Prostate gland (tissue), 2 donors: ENCODE results near the gene DCX. TPM values are rescaled to one million over a fixed set of nuclear protein-coding genes. Genes with fewer than 3 reads are reported as not detected.

Experiments
- DNase-seq: peaks from one replicate; pipeline ENCODE4 v3.0.0-alpha.2; 2019; ENCODE audit warnings: low spot score
- H3K27ac ChIP-seq, 2 donors: fragments of 200-600 bp; sonication (generic); 2 replicates each; pipeline ENCODE4 v1.5.1; 2017 to 2019
- H3K27me3 ChIP-seq: fragments of 200-600 bp; sonication (generic); replicated peaks from 2 replicates; pipeline ENCODE4 v1.5.1; 2019; ENCODE audit not compliant: insufficient read depth
- H3K36me3 ChIP-seq, 2 donors: fragments of 200-600 bp; sonication (generic); 1 replicate in 1 of 2; 2 replicates in 1 of 2; pipeline versions ENCODE4 v1.5.1 to v1.8.1; 2017 to 2019
- H3K4me1 ChIP-seq: fragments of 200-600 bp; sonication (generic); replicated peaks from 2 replicates; pipeline ENCODE4 v1.5.1; 2019
- H3K4me3 ChIP-seq, 2 donors: fragments of 200-600 bp; sonication (generic); 2 replicates each; pipeline ENCODE4 v1.5.1; 2017 to 2019
- H3K9me3 ChIP-seq: fragments of 200-600 bp; sonication (generic); 2 replicates; pipeline ENCODE4 v1.5.1; 2017
- POLR2A ChIP-seq: fragments of 450-650 bp; IDR thresholded peaks from one replicate; pipeline ENCODE4 v1.6.1; 2016; ENCODE audit warnings: antibody characterized with exemption, mild to moderate bottlenecking
- POLR2AphosphoS5 ChIP-seq: sonication (generic); formaldehyde crosslinking; IDR thresholded peaks from one replicate; pipeline ENCODE4 v1.6.1; 2017; ENCODE audit warnings: antibody characterized with exemption
- WGBS: methylation state at CpG from one replicate; pipeline ENCODE4 v1.1.5; 2018; 5-methylcytosine and 5-hydroxymethylcytosine counted together
- intact Hi-C: fragments of 100-400 bp; cut with DNase I; formaldehyde crosslinking; loops from one replicate; pipeline ENCODE4 v1.14.2; 2022
- total RNA-seq, 2 donors: library from RNA; depleted of rRNA; stranded (reverse); fragments of >200 nt; gene quantifications; one replicate each; pipeline ENCODE4 v1.1.0, GENCODE V29; 2016
- TF ChIP-seq, protein P1 (sequence below), 4 experiments: fragments of 200-600 bp in 2 of 4; fragments of 450-650 bp in 2 of 4; sonication (generic) in 2 of 4; IDR thresholded peaks; 1 replicate in 3 of 4; 2 replicates in 1 of 4; pipeline ENCODE4 v1.5.1; 2016 to 2019; ENCODE audit warnings: antibody characterized with exemption in 4 of 4, mild to moderate bottlenecking in 2 of 4, moderate library complexity in 2 of 4

Gene DCX
- total RNA-seq, 2 donors from 2014 or later, result 0.17 TPM; not detected in 1

DNA sequence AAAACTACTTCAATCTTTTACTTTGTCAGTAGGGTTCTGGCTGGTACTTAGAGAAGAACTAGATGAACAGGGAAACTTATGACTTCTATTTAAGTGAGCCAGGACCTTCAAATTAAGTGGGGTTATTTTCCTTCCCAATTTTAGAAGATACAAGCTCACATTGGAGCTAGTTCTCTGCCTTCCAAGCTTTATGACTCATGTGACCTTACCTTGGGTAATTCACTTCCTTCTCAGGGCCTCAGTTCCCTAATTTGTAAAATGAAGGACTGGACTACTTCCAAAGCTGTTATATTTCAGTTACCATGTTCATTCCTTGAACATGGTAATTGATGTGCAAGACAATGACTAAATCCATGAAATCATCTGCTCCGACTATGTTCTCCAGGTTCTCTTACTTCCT is 32.0 kb upstream of the DCX start:
- Histone ChIP-seq H3K27ac (no peak overlapping the region), H3K9me3 (no peaks in the 10 kb centered on the region), H3K4me3 (no peak overlapping the region), H3K27me3 (no peaks in the 10 kb centered on the region), H3K4me1 (no peaks in the 10 kb centered on the region), H3K36me3 (no peaks in the 10 kb centered on the region)
- intact Hi-C loops, result no loop called here
- 100% methylated on average over 1 of the region's 1 CpG for WGBS
- DNase-seq, result no peak
- TF ChIP-seq POLR2A (no peak), POLR2AphosphoS5 (no peak)
- TF ChIP-seq, protein P1, sequence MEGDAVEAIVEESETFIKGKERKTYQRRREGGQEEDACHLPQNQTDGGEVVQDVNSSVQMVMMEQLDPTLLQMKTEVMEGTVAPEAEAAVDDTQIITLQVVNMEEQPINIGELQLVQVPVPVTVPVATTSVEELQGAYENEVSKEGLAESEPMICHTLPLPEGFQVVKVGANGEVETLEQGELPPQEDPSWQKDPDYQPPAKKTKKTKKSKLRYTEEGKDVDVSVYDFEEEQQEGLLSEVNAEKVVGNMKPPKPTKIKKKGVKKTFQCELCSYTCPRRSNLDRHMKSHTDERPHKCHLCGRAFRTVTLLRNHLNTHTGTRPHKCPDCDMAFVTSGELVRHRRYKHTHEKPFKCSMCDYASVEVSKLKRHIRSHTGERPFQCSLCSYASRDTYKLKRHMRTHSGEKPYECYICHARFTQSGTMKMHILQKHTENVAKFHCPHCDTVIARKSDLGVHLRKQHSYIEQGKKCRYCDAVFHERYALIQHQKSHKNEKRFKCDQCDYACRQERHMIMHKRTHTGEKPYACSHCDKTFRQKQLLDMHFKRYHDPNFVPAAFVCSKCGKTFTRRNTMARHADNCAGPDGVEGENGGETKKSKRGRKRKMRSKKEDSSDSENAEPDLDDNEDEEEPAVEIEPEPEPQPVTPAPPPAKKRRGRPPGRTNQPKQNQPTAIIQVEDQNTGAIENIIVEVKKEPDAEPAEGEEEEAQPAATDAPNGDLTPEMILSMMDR (IDR thresholded peaks at IDR 0.05), result no peak

GRCh38 chrX:111442791-111443190 is 30.8 kb upstream of the DCX start:
- Histone ChIP-seq H3K27me3 (no peaks in the 10 kb centered on the region), H3K27ac (no peak overlapping the region), H3K9me3 (no peaks in the 10 kb centered on the region), H3K36me3 (no peaks in the 10 kb centered on the region), H3K4me1 (no peaks in the 10 kb centered on the region), H3K4me3 (no peak overlapping the region)
- intact Hi-C loops, result no loop called here
- TF ChIP-seq POLR2A (no peak), POLR2AphosphoS5 (no peak)
- TF ChIP-seq, protein P1 (IDR thresholded peaks at IDR 0.05), result no peak
- WGBS, result 94% methylated on average over 2 of the region's 2 CpGs
- no peak for DNase-seq

DNA sequence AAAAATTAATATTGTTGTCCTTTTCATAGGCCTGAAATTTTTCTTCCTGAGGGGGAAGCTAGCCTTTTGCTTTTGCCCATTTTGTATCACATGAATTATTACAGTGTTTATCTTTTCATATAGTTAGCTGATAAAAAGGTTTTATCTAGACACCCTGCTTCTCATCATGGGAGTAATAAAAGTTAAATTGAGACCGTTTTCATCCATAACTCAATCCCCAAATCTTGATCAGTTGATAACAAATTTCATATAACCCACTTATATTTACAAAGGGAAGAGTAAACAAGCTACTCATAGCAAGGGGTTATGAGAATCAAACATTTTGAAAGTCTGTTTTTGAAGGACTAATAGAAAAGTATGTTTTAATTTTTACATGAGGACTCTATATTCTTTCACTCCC is 23.5 kb upstream of the DCX start:
- WGBS, result 29% methylated on average over 1 of the region's 1 CpG
- Histone ChIP-seq H3K4me3 (no peak overlapping the region), H3K27me3 (no peaks in the 10 kb centered on the region), H3K9me3 (no peaks in the 10 kb centered on the region), H3K36me3 (no peaks in the 10 kb centered on the region), H3K4me1 (no peaks in the 10 kb centered on the region), H3K27ac (no peak overlapping the region)
- intact Hi-C loops, result no loop called here
- TF ChIP-seq, protein P1 (IDR thresholded peaks at IDR 0.05), result no peak
- TF ChIP-seq POLR2AphosphoS5 (no peak), POLR2A (no peak)
- DNase-seq, result no peak

DNA sequence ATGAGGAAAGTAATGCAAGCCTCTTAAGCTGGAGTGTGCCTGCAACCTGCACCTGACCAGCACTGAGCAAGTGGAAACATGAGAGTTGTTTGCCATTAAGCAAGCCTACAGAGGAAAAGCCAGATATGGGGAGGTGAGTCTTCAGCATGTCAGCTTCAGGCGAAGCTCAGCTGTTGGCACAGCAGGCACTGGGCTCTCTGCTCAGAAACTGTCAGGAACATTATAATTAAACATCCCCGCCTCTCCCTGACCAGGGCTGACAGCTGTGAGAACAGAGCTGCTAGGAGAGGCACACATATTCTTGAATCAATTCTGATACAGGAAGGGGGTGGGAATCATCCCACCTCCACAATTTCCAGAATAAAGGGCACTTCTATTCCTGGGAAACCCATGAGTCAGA is 19.0 kb upstream of the DCX start:
- intact Hi-C loops, result no loop called here
- H3K27me3 ChIP-seq, result no peaks in the 10 kb centered on the region
- no peaks in the 10 kb centered on the region for H3K36me3 ChIP-seq
- no peak overlapping the region for H3K4me3 ChIP-seq
- TF ChIP-seq POLR2AphosphoS5 (no peak), POLR2A (no peak)
- TF ChIP-seq, protein P1 (IDR thresholded peaks at IDR 0.05), result no peak
- H3K9me3 ChIP-seq, result no peaks in the 10 kb centered on the region
- H3K4me1 ChIP-seq, result no peaks in the 10 kb centered on the region
- DNase-seq, result no peak
- H3K27ac ChIP-seq, result no peak overlapping the region
- 60% methylated on average over 2 of the region's 2 CpGs for WGBS

GRCh38 chrX:111411557-111411956 is 435 bp downstream of the DCX start:
- 38% methylated on average over 2 of the region's 2 CpGs for WGBS
- TF ChIP-seq POLR2AphosphoS5, result no peak
- TF ChIP-seq POLR2A, result no peak
- TF ChIP-seq, protein P1 (IDR thresholded peaks at IDR 0.05), result no peak
- H3K4me3 ChIP-seq, result no peak overlapping the region

More at GRCh38 chrX:111411557-111411956, 435 bp downstream of the DCX start:
- Histone ChIP-seq H3K9me3 (no peaks in the 10 kb centered on the region), H3K4me1 (no peaks in the 10 kb centered on the region), H3K27ac (no peak overlapping the region), H3K36me3 (no peaks in the 10 kb centered on the region), H3K27me3 (no peaks in the 10 kb centered on the region)
- intact Hi-C loops, result no loop called here
- DNase-seq, result no peak
